ENCODE measurements around the gene HSD11B2. TPM values are rescaled to one million over a fixed set of nuclear protein-coding genes. Genes with fewer than 3 reads are reported as not detected.

The HSD11B2 gene
- total RNA-seq, 1 donor from 2014 or later: 4.7 TPM

DNA sequence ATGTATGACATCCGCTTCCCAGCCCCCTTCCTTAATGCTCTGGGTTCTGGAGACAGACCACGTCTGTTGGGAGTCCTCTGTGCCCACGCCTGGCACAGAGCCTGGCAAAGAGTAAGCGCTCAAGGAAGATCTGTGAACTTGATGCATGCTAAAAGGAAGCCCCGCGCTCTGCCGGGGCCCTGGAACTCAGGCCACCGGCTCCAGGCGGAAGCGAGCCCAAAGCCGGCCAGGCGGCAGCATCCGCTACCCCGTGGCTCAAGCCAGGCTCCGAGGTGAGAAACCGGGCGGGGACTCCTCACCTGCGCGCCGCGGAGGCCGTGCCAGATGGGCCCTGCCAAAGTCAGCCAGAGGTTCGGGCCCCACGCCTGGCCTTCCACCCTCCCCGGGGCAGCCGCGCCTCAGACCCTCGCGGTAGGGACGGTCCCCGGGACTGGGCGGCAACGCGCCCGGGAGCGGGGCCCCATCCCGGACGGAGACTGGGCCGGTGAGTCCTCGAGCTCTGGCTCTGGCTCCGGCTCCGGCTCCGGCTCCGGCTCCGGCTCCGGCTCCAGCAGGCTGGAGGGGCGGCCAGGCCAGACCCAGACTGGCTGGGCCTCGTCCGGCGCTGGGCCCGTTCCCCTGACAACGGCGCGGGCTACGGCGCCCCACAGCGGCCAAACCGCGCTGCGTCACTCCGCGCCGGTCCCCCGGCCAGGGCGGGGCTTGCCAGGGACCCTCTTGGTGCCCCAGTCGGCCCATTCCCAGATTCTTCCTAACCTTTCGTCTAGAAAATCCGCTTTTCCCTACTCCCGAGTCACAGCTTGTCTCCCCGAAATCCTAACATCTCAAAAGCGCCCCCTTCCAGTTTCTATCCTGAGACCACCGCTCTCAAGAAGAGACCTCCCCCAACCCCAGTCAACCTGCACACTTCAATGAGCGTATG lies 14.8 kb upstream of the HSD11B2 start, which contains the start of gene ZDHHC1:
Gene ZDHHC1 (minus strand): TSS at position 606 of the 922 bp plus-strand sequence. CDS start 8,702 bp downstream, outside the sequence.
- Mint-ChIP-seq H3K9me3 (no peaks in the 10 kb centered on the region), H3K27ac (ENCODE audit: unreplicated experiment) (peak within 1 kb of the TSS; percentile 92), H3K27me3 (ENCODE audit: low read depth) (peaks cover 2% of the 10 kb centered on the region), H3K4me1 (peaks cover 27% of the 10 kb centered on the region), H3K36me3 (ENCODE audit: low read depth) (no peaks in the 10 kb centered on the region), H3K4me3 (peak within 1 kb of the TSS; percentile 84)
- DNase-seq (ENCODE audit: low read depth, low spot score): peak; percentile 72
- TF ChIP-seq, protein P1, sequence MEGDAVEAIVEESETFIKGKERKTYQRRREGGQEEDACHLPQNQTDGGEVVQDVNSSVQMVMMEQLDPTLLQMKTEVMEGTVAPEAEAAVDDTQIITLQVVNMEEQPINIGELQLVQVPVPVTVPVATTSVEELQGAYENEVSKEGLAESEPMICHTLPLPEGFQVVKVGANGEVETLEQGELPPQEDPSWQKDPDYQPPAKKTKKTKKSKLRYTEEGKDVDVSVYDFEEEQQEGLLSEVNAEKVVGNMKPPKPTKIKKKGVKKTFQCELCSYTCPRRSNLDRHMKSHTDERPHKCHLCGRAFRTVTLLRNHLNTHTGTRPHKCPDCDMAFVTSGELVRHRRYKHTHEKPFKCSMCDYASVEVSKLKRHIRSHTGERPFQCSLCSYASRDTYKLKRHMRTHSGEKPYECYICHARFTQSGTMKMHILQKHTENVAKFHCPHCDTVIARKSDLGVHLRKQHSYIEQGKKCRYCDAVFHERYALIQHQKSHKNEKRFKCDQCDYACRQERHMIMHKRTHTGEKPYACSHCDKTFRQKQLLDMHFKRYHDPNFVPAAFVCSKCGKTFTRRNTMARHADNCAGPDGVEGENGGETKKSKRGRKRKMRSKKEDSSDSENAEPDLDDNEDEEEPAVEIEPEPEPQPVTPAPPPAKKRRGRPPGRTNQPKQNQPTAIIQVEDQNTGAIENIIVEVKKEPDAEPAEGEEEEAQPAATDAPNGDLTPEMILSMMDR (conservative IDR thresholded peaks at IDR 0.05): peak; percentile 63

DNA sequence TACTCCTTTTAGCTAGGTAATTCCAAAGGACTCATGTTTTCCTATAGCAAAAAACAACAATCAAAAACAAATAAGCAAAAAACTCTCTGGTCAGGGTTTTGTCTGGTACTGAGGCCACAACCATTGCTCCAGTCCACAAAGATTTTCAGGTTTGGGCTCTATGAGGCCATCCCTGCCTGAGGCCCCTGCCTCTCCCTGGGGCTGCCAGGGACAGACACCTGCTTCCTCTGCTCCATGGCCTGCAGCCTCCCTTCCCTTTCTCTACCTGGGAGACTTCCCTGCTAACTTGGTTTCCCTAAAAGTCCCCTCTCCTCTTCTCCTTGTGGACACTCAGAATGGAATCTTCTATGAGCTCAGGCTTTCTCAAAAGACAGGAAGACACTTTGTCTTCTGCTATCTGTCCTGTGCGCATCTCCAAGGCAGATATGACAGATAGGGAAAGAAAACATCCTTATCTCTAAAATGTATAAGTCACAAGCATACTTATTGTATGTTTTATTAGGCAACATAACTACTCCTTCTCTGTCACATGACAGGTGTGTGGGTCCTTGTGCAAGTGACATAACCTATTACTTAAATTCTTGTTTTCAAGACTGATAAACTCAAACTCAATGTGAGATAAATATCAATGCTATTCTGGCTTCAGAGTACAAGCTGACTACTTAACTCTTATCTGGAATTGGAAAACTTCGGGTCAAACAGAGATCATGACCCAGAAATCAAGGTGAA lies 13.4 kb upstream of the HSD11B2 start:
- H3K4me3 Mint-ChIP-seq: peak overlapping the region; percentile 69
- no peak overlapping the region for H3K27ac Mint-ChIP-seq (ENCODE audit: unreplicated experiment)
- no peaks in the 10 kb centered on the region for H3K36me3 Mint-ChIP-seq (ENCODE audit: low read depth)
- no peak for DNase-seq (ENCODE audit: low read depth, low spot score)
- peaks cover 29% of the 10 kb centered on the region for H3K4me1 Mint-ChIP-seq
- H3K27me3 Mint-ChIP-seq (ENCODE audit: low read depth): peaks cover 3% of the 10 kb centered on the region
- no peaks in the 10 kb centered on the region for H3K9me3 Mint-ChIP-seq
- TF ChIP-seq, protein P1 (conservative IDR thresholded peaks at IDR 0.05): no peak

DNA sequence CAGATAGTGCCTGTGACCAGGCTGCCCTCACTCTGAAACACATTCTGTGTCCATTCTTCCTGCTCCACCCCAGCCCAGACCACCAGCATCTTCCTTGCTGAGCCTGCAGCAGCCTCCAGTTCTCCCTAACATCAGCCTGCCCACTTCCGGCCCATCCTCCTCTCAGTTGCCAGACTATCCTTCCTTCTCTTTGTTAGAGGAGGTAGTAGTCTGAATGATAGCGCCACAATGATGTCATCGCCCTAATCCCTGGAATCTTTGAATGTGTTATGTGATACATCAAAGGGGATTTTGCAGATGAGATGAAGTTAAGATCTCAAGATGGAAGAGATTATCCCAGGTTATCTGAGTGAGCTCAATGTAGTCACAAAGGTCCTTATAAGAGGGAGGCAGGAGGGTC lies 11.4 kb upstream of the HSD11B2 start:
- H3K9me3 Mint-ChIP-seq: no peaks in the 10 kb centered on the region
- peaks cover 39% of the 10 kb centered on the region for H3K4me1 Mint-ChIP-seq

DNA sequence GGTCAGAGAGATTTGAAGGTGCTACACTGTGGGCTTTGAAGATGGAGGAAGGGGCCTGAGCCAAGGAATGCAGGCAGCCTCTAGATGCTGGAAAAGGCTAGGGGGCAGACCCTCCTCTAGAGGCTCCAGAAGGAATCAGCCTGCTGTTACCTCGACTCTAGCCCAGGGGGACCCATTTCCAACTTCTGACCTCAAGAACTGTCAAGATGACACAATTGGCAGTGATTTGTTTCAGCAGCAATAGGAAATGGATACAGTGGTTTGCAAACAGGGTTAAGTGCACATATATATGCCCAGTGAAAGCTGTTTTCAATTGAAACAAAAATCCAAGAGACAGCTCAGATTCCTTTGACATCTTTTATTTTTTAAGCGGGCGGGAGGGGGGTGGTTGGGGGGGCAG lies 11.0 kb upstream of the HSD11B2 start:
- DNase-seq (ENCODE audit: low read depth, low spot score): no peak
- peaks cover 39% of the 10 kb centered on the region for H3K4me1 Mint-ChIP-seq
- TF ChIP-seq, protein P1 (conservative IDR thresholded peaks at IDR 0.05): no peak
- H3K27me3 Mint-ChIP-seq (ENCODE audit: low read depth): peaks cover 21% of the 10 kb centered on the region
- no peaks in the 10 kb centered on the region for H3K36me3 Mint-ChIP-seq (ENCODE audit: low read depth)
- H3K4me3 Mint-ChIP-seq: no peak overlapping the region
- no peaks in the 10 kb centered on the region for H3K9me3 Mint-ChIP-seq
- no peak overlapping the region for H3K27ac Mint-ChIP-seq (ENCODE audit: unreplicated experiment)

More for the DNA sequence above, 11.4 kb upstream of the HSD11B2 start:
- no peak for DNase-seq (ENCODE audit: low read depth, low spot score)
- TF ChIP-seq, protein P1 (conservative IDR thresholded peaks at IDR 0.05): no peak
- peaks cover 16% of the 10 kb centered on the region for H3K27me3 Mint-ChIP-seq (ENCODE audit: low read depth)
- H3K4me3 Mint-ChIP-seq: peak overlapping the region; percentile 27
- H3K27ac Mint-ChIP-seq (ENCODE audit: unreplicated experiment): no peak overlapping the region
- H3K36me3 Mint-ChIP-seq (ENCODE audit: low read depth): no peaks in the 10 kb centered on the region

DNA sequence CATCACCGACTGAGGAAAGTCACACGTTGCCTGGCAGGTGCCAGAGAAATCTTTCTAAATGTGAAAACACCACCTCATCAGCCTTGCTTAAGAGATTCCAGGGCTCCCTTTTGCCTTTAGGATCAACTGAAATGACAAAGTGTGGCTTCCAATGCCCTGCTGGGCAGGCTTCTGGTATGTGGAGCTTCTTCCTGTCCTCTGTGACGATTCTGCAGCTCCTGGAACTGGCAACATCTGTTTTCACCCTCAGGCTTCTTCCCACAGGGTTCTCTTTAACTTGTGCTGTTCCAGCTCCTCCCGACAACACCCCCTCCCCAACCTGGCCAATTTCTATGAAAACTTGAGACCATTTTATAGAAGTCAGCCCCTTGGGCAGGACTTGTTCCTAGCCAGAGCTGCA lies 9.9 kb upstream of the HSD11B2 start:
- Mint-ChIP-seq H3K4me1 (peaks cover 34% of the 10 kb centered on the region), H3K4me3 (peak overlapping the region; percentile 23), H3K36me3 (ENCODE audit: low read depth) (no peaks in the 10 kb centered on the region), H3K27ac (ENCODE audit: unreplicated experiment) (no peak overlapping the region), H3K9me3 (no peaks in the 10 kb centered on the region), H3K27me3 (ENCODE audit: low read depth) (peaks cover 30% of the 10 kb centered on the region)
- DNase-seq (ENCODE audit: low read depth, low spot score): no peak
- TF ChIP-seq, protein P1 (conservative IDR thresholded peaks at IDR 0.05): no peak
